Retinal pigment epithelial cell (primary cell): ENCODE results near the gene MBTD1.

ENCODE experiments used
- DNase-seq: peaks from one replicate; pipeline ENCODE4 v3.0.0-alpha.2; 2010; ENCODE audit warnings: low read depth
- H3K4me3 ChIP-seq: 2 replicates; pipeline ENCODE4 v1.5.1; 2011; ENCODE audit warnings: mild to moderate bottlenecking, low read length, control low read depth, moderate library complexity
- TF ChIP-seq, protein P1 (sequence below): conservative IDR thresholded peaks from 2 replicates; pipeline ENCODE4 v1.5.1; 2011; ENCODE audit warnings: low read depth, low read length, control low read depth, inconsistent platforms

MBTD1 gene

GRCh38 chr17:51159604-51160003 is 100.2 kb downstream of the MBTD1 start:
- TF ChIP-seq, protein P1, sequence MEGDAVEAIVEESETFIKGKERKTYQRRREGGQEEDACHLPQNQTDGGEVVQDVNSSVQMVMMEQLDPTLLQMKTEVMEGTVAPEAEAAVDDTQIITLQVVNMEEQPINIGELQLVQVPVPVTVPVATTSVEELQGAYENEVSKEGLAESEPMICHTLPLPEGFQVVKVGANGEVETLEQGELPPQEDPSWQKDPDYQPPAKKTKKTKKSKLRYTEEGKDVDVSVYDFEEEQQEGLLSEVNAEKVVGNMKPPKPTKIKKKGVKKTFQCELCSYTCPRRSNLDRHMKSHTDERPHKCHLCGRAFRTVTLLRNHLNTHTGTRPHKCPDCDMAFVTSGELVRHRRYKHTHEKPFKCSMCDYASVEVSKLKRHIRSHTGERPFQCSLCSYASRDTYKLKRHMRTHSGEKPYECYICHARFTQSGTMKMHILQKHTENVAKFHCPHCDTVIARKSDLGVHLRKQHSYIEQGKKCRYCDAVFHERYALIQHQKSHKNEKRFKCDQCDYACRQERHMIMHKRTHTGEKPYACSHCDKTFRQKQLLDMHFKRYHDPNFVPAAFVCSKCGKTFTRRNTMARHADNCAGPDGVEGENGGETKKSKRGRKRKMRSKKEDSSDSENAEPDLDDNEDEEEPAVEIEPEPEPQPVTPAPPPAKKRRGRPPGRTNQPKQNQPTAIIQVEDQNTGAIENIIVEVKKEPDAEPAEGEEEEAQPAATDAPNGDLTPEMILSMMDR, result no peak

GRCh38 chr17:51155416-51155815 is 104.4 kb downstream of the MBTD1 start:
- peak overlapping the region; percentile 1 for H3K4me3 ChIP-seq
- TF ChIP-seq, protein P1, result no peak
- DNase-seq, result peak; percentile 47

More at GRCh38 chr17:51159604-51160003, 100.2 kb downstream of the MBTD1 start:
- H3K4me3 ChIP-seq, result no peak overlapping the region
- DNase-seq, result no peak

DNA sequence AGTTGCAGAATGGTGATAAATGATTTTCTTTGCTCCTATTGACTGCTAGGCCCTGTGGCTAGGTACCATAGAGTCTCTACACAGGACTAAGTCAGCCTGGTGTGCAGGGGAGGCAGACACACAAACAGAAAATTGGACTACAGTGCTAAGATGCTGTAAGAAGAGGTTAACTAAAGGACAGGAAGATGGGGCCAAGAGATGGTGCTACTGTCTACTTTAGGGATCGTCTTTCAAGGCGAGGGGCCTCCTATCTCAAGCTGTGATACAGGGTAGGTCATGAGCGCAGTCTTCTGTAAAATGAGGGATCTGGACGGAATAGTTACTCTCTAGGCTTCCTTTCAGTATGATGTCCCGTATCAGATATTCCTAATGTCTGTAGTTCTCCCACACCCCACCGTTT is 105.7 kb downstream of the MBTD1 start:
- TF ChIP-seq, protein P1, result no peak
- DNase-seq, result no peak
- H3K4me3 ChIP-seq, result peak overlapping the region; percentile 95

- TF ChIP-seq, protein P1, result peak; percentile 90
- H3K4me3 ChIP-seq, result peak within 1 kb of the TSS; percentile 95
- DNase-seq, result peak; percentile 98
Observed at GRCh38 chr17:51153210-51154072, 106.4 kb downstream of the MBTD1 start, which contains the start of gene NME1. Gene NME1, plus strand, starts transcription at chr17:51153559. Its CDS starts 2,096 bp downstream, at chr17:51155655.

DNA sequence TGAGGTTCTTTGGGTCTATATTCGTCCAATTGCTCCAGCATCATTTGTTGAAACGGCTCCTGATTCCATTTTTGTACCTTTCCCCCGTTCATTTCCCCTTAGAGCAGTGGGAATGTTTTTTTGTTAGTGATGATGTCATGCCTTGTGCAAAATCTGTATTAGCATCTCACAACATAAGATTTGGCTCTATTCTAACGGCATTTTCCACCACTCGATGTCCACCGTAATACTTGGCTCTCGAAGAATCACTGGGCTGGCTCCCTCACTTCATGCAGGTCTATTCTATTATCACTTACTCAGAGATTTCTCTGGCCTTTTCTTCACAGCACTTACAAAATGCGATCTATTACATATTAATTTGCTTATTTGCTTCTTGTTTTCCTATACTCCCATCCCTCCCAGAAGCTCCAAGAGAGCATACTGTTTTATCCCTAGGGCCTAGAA is 107.1 kb downstream of the MBTD1 start:
- TF ChIP-seq, protein P1, result no peak
- H3K4me3 ChIP-seq, result peak overlapping the region; percentile 50
- no peak for DNase-seq

DNA sequence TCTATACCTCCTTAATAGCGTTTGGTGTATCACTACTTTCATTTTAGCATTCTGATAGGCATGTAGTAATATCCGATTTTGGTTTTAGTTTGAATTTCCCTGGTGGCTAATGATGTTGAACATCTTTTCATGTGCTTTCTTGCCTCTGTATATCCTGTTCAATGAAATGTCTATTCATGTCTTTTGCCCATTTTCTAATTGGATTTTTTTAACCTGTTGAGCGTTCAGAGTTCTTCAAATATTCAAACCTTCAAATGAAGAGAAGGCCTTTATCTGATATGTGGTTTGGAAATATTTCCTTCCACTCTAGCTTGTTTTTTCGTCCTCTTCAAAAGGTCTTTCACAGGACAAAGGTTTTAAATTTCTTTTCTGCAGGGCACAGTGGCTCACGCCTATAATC is 108.9 kb downstream of the MBTD1 start:
- TF ChIP-seq, protein P1, result no peak
- DNase-seq, result no peak
- no peak overlapping the region for H3K4me3 ChIP-seq

DNA sequence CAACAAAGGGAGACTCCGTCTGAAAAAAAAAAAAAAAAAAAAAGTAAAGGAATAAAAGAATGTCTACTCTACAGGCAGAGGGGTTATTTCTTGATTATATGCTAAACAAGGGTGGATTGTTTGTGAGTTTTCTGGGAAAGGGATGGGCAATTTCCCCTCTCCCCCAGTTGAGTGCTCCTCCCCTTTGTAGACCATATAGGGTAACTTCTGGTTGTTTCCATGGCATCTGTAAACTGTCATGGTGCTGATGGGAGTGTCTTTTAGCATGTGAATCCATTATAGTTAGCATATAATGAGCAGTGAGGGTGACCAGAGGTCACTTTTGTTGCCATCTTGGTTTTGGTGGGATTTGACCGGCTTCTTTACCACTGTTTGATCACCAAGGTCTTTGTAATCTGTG is 110.7 kb downstream of the MBTD1 start:
- TF ChIP-seq, protein P1, result no peak
- no peak overlapping the region for H3K4me3 ChIP-seq
- DNase-seq, result no peak
